WTC11 (cell line): ENCODE data around the gene CSNK1G3. TPM values are rescaled to one million over a fixed set of nuclear protein-coding genes. Genes with fewer than 3 reads are reported as not detected.

ENCODE experiments used
- ATAC-seq: fragments of 200-7000 bp; cut with Tn5 transposase; 2 replicates; pipeline ENCODE4 v1.10.0; 2021; ENCODE audit warnings: mild to moderate bottlenecking, moderate library complexity
- CTCF ChIA-PET: fragments of 300-600 bp; sonication (Branson Sonifier 250); formaldehyde crosslinking; loops from one replicate; lab custom pipeline; 2021; ENCODE audit warnings: antibody characterized with exemption; lab: Charles Lee
- POLR2A ChIA-PET: fragments of 350-600 bp; sonication (Branson Sonifier 250); formaldehyde crosslinking; loops from one replicate; lab custom pipeline; 2021; ENCODE audit warnings: antibody characterized with exemption; lab: Charles Lee
- DNase-seq: peaks from one replicate; pipeline ENCODE4 v3.0.0; 2021; ENCODE audit warnings: low spot score
- H3K27ac Mint-ChIP-seq: 2 replicates; pipeline ENCODE4 v1.8.0; 2021; ENCODE audit warnings: mixed read lengths
- H3K27me3 Mint-ChIP-seq: 2 replicates; pipeline ENCODE4 v1.8.0; 2021; ENCODE audit warnings: low read depth, mild to moderate bottlenecking, moderate library complexity, mixed read lengths
- H3K36me3 Mint-ChIP-seq: 2 replicates; pipeline ENCODE4 v1.8.0; 2021; ENCODE audit warnings: mixed read lengths
- H3K4me1 Mint-ChIP-seq: 2 replicates; pipeline ENCODE4 v1.8.0; 2022; ENCODE audit warnings: mixed read lengths
- H3K4me3 Mint-ChIP-seq: 2 replicates; pipeline ENCODE4 v1.8.0; 2021; ENCODE audit warnings: mild to moderate bottlenecking, moderate library complexity, mixed read lengths
- H3K9me3 Mint-ChIP-seq: 2 replicates; pipeline ENCODE4 v1.8.0; 2021; ENCODE audit warnings: mixed read lengths
- AFF4 ChIP-seq: sonication (generic); formaldehyde crosslinking; IDR thresholded peaks from 2 replicates; pipeline ENCODE4 v1.8.1; 2023; ENCODE audit warnings: mild to moderate bottlenecking, missing genetic modification reagents, borderline replicate concordance
- AR ChIP-seq: fragments of 250-450 bp; sonication (Bioruptor Pico); IDR thresholded peaks from 2 replicates; pipeline ENCODE4 v1.9.0; 2021; ENCODE audit warnings: mild to moderate bottlenecking
- ATF1 ChIP-seq: sonication (generic); formaldehyde crosslinking; IDR thresholded peaks from 2 replicates; pipeline ENCODE4 v1.8.1; 2023; ENCODE audit warnings: mild to moderate bottlenecking, moderate library complexity, missing genetic modification reagents
- ATF3 ChIP-seq: sonication (generic); formaldehyde crosslinking; conservative IDR thresholded peaks from 2 replicates; pipeline ENCODE4 v1.8.1; 2022; ENCODE audit warnings: mild to moderate bottlenecking, missing genetic modification reagents
- CBFB ChIP-seq: sonication (generic); formaldehyde crosslinking; IDR thresholded peaks from 2 replicates; pipeline ENCODE4 v1.8.1; 2022; ENCODE audit warnings: mild to moderate bottlenecking, low read depth, missing genetic modification reagents
- CDX4 ChIP-seq: fragments of 250-450 bp; sonication (Bioruptor Pico); IDR thresholded peaks from 2 replicates; pipeline ENCODE4 v1.9.0; 2021; ENCODE audit warnings: moderate library complexity, mild to moderate bottlenecking, inconsistent platforms, borderline replicate concordance
- E2F1 ChIP-seq: sonication (generic); formaldehyde crosslinking; IDR thresholded peaks from 2 replicates; pipeline ENCODE4 v1.8.0; 2022; ENCODE audit warnings: mild to moderate bottlenecking, missing genetic modification reagents
- EMX1 ChIP-seq: fragments of 250-450 bp; sonication (Bioruptor Pico); IDR thresholded peaks from 2 replicates; pipeline ENCODE4 v1.8.0; 2021; ENCODE audit warnings: mild to moderate bottlenecking
- ERG ChIP-seq: fragments of 250-450 bp; sonication (Bioruptor Pico); IDR thresholded peaks from 2 replicates; pipeline ENCODE4 v1.8.0; 2021; ENCODE audit warnings: mild to moderate bottlenecking
- ETV6 ChIP-seq: sonication (generic); formaldehyde crosslinking; IDR thresholded peaks from 2 replicates; pipeline ENCODE4 v1.8.1; 2022; ENCODE audit warnings: mild to moderate bottlenecking, missing genetic modification reagents
- FOXP1 ChIP-seq: sonication (generic); formaldehyde crosslinking; IDR thresholded peaks from 2 replicates; pipeline ENCODE4 v1.8.0; 2022; ENCODE audit warnings: missing genetic modification reagents, mild to moderate bottlenecking, moderate library complexity, borderline replicate concordance
- HMGA2 ChIP-seq: fragments of 250-450 bp; sonication (Bioruptor Pico); IDR thresholded peaks from 2 replicates; pipeline ENCODE4 v1.4.0; 2021; ENCODE audit warnings: mild to moderate bottlenecking, moderate library complexity
- MYBL2 ChIP-seq: sonication (generic); formaldehyde crosslinking; IDR thresholded peaks from 2 replicates; pipeline ENCODE4 v1.8.1; 2023; ENCODE audit warnings: mild to moderate bottlenecking, moderate library complexity, missing genetic modification reagents
- NFATC4 ChIP-seq: fragments of 250-450 bp; sonication (Bioruptor Pico); IDR thresholded peaks from 2 replicates; pipeline ENCODE4 v1.9.0; 2021; ENCODE audit warnings: mild to moderate bottlenecking
- ZNF138 ChIP-seq: sonication (generic); formaldehyde crosslinking; conservative IDR thresholded peaks from 2 replicates; pipeline ENCODE4 v1.8.1; 2022; ENCODE audit warnings: mild to moderate bottlenecking, moderate library complexity, missing genetic modification reagents
- ZNF232 ChIP-seq: sonication (generic); formaldehyde crosslinking; IDR thresholded peaks from 2 replicates; pipeline ENCODE4 v1.8.0; 2022; ENCODE audit warnings: mild to moderate bottlenecking, missing genetic modification reagents
- ZNF263 ChIP-seq: sonication (generic); formaldehyde crosslinking; IDR thresholded peaks from 2 replicates; pipeline ENCODE4 v1.8.1; 2022; ENCODE audit warnings: low read depth, mild to moderate bottlenecking, moderate library complexity, missing genetic modification reagents
- ZNF317 ChIP-seq: sonication (generic); formaldehyde crosslinking; IDR thresholded peaks from 2 replicates; pipeline ENCODE4 v1.8.1; 2023; ENCODE audit warnings: low read depth, mild to moderate bottlenecking, moderate library complexity, missing genetic modification reagents, borderline replicate concordance
- ZNF396 ChIP-seq: fragments of 250-450 bp; sonication (Bioruptor Pico); IDR thresholded peaks from 2 replicates; pipeline ENCODE4 v1.8.0; 2021; ENCODE audit warnings: mild to moderate bottlenecking, moderate library complexity, borderline replicate concordance
- ZNF671 ChIP-seq: fragments of 250-450 bp; sonication (Bioruptor Pico); IDR thresholded peaks from 2 replicates; pipeline ENCODE4 v1.8.0; 2021; ENCODE audit warnings: mild to moderate bottlenecking
- total RNA-seq: library from RNA; stranded (reverse); gene quantifications from 3 replicates; pipeline ENCODE4 v1.2.3, GENCODE V29; 2021
- TF ChIP-seq, protein P1 (sequence below): sonication (generic); formaldehyde crosslinking; IDR thresholded peaks from 2 replicates; pipeline ENCODE4 v1.8.0; 2022; ENCODE audit warnings: mild to moderate bottlenecking, missing genetic modification reagents

The CSNK1G3 gene
- total RNA-seq, 1 experiment from 2014 or later: 51.2 TPM

DNA sequence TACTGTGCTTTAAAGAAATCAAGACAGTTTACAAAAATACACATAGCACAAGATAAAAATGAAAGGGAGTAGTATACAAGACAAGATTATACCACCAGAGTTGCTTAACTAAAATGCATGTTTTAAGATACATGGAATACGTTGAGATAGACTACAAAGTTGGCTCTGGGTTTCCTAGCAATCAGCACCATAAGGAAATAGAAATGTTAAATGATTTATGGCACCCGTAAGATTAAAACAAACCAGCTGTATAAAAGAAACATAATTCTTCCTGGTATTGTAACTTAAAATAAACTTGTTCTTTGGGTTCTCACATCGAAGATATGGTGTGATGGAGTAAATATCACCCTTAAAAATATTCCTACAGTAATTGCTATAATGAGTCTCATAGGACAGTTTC lies 9.9 kb upstream of the CSNK1G3 start (continued):
- TF ChIP-seq MYBL2 (CRISPR knock-in tag): no peak
- TF ChIP-seq EMX1: no peak
- no peak for TF ChIP-seq NFATC4 (CRISPR knock-in tag)
- TF ChIP-seq CBFB (CRISPR knock-in tag): no peak
- TF ChIP-seq FOXP1: no peak
- no peak for TF ChIP-seq ZNF138 (CRISPR knock-in tag)
- no peak for TF ChIP-seq ETV6 (CRISPR knock-in tag)
- TF ChIP-seq ERG (CRISPR knock-in tag): no peak
- no peak for TF ChIP-seq ATF1 (CRISPR knock-in tag)

DNA sequence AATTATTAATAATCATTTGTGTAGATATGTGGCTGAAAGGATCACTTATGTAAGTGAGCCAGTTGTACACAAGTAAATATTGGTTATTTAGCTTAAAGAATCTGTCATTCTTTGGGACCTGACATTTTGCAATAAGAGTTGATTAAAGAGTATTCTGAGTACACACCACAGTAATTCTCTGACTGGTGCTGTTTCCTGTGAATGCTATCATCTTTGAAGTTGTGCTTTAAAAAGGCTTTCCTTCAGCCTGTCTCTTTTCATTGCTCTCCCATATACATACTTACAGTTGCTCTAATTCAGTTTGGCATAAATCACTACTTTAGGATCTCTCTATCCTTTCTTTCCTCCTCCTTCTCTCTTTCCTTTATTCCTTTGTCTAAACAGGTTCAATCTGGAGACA lies 8.7 kb upstream of the CSNK1G3 start:
- Mint-ChIP-seq H3K9me3 (no peaks in the 10 kb centered on the region), H3K4me1 (peaks cover 12% of the 10 kb centered on the region), H3K4me3 (no peak overlapping the region), H3K27me3 (no peaks in the 10 kb centered on the region; the same call in 1 of the 2 replicates), H3K27ac (no peak overlapping the region), H3K36me3 (no peaks in the 10 kb centered on the region)
- TF ChIP-seq HMGA2 (CRISPR knock-in tag) (no peak), ZNF317 (CRISPR knock-in tag) (no peak), ZNF232 (no peak)
- ChIA-PET CTCF (no interaction called here), POLR2A (no interaction called here)
- ATAC-seq: no peak
- DNase-seq: no peak

GRCh38 chr5:123505633-123506032 lies 6.3 kb upstream of the CSNK1G3 start:
- H3K9me3 Mint-ChIP-seq: no peaks in the 10 kb centered on the region
- H3K27ac Mint-ChIP-seq: no peak overlapping the region
- ATAC-seq (no peak), DNase-seq (no peak)
- H3K4me1 Mint-ChIP-seq: peaks cover 8% of the 10 kb centered on the region
- POLR2A ChIA-PET: no interaction called here
- TF ChIP-seq, protein P1, sequence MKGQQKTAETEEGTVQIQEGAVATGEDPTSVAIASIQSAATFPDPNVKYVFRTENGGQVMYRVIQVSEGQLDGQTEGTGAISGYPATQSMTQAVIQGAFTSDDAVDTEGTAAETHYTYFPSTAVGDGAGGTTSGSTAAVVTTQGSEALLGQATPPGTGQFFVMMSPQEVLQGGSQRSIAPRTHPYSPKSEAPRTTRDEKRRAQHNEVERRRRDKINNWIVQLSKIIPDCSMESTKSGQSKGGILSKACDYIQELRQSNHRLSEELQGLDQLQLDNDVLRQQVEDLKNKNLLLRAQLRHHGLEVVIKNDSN (CRISPR knock-in tag): no peak
- TF ChIP-seq ZNF396 (CRISPR knock-in tag) (no peak), ZNF263 (CRISPR knock-in tag) (no peak), E2F1 (CRISPR knock-in tag) (no peak), ZNF671 (no peak), ZNF317 (CRISPR knock-in tag) (no peak)
- no peaks in the 10 kb centered on the region for H3K36me3 Mint-ChIP-seq
- CTCF ChIA-PET: interaction anchor here (0.7 kb wide), 1 partner anchor 82 kb away, joined by 3 read pairs; the partner anchor contains the start of gene CEP120
- no peak overlapping the region for H3K4me3 Mint-ChIP-seq
- no peaks in the 10 kb centered on the region; the same call in 1 of the 2 replicates for H3K27me3 Mint-ChIP-seq

- Mint-ChIP-seq H3K36me3 (no peaks in the 10 kb centered on the region), H3K9me3 (no peaks in the 10 kb centered on the region), H3K4me3 (no peak overlapping the region), H3K27ac (no peak overlapping the region), H3K27me3 (no peaks in the 10 kb centered on the region; the same call in 1 of the 2 replicates), H3K4me1 (peaks cover 9% of the 10 kb centered on the region)
- ATAC-seq (no peak), DNase-seq (no peak)
- ChIA-PET CTCF (interaction anchor here (1.2 kb wide), 1 partner anchor 85 kb away, joined by 3 read pairs; the partner anchor contains the start of gene CEP120), POLR2A (interaction anchor here (0.7 kb wide), 1 partner anchor 86 kb away, joined by 3 read pairs; the partner anchor contains the start of gene CEP120)
- TF ChIP-seq AFF4 (CRISPR knock-in tag) (no peak), AR (no peak), ATF3 (no peak), CDX4 (CRISPR knock-in tag) (no peak)
These were observed 3.5 kb upstream of the CSNK1G3 start for GRCh38 chr5:123508441-123508840.
